Stimulated activated CD8-positive, alpha-beta memory T cell treated with anti-CD3 and anti-CD28 coated beads, Interleukin-7, amount 100 ng/mL, for 1 hour (primary cell): ENCODE results near the gene MARK2.
A peak's percentile ranks its signal among the peaks of the same experiment; 100 is the strongest.

Source experiments
- DNase-seq, 2 donors: peaks; one replicate each; pipeline ENCODE4 v3.0.0-alpha.2; 2020; ENCODE audit warnings: low read depth in 2 of 2

MARK2 gene

DNA sequence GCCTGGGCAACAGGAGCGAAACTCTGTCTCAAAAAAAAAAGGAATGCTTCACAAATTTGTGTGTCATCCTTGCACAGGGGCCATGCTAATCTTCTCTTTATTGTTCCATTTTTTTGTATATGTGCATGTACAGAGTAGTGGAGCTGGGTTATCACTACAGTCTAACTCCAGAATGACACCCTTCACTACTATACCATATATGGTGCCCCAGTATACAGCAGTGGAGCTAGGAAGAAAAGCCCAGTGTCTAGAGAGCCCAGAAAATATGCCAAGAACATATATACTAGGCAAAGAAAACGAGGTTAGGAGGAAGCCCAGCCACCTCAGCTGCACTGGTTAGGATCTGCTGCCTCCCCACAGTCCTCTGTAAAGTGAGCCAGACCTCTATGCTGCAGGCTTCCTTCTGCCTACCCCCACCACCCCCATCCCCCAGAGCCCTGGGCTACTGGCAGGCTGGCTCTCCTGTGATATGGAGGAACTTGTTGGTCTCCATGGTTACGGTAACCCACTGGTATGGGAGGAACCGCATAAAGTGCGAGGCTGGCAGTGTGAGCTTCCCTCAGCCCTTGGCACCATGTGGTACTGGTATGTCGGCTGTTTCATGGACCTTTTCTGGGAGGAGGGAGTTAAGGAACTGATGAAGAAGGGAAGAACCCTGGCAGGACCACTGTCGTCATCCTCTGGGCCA, 43.8 kb downstream of the MARK2 start:
- no peak for DNase-seq

DNA sequence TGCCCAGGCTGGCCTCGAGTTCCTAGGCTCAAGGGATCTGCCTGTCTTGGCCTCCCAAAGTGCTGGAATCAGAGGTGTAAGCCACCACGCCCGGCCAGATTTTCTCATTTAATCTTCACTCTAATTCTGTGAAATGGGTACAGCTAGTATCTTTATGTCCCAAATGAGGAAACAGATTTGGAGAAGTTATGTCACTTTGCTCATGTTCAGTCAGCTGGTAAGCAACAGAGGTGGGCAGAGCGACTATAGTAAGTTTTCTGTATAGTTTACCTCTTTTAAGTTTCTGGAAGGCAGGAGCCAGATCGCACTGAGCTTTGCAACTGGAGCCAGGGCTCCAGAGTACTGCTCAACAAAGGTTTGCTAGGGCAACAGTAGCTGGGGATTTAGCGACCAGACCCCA, 44.9 kb downstream of the MARK2 start:
- no peak for DNase-seq

DNA sequence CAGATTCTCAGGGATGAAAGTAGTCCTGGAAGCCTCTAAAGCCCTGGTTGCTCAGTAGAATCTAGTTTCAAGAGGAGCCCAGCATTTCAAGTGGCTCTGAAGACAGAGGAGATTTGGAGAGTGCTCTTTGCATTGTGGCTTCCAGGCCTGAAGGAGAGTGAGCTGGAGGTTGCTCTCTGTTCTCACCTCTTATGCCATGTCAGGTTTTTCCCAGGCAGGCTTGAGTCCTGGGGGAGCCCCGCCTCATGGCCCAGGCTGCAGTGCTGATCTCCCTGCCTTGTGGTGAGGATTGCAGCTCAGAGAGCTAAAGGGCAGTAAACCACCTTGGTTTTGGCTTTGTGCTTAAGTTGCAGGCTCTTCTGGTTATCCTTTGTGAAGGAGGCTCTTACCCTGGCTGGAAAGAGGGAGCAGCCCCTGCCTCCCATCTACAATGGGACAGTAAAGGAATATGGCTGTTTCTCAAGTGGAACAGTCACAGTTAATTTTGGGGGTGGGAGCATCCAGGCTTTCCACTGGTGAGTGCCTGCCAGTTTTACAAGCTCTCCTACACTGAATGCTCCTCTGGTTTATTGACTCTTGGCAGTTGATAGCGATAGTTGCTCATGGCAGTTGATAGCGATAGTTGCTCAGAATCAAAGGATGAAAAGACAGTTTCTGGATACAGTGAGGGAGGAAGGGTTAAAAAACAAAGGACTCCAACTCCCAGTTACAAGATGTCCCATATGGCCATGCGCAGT, 45.5 kb downstream of the MARK2 start:
- no peak for DNase-seq

DNA sequence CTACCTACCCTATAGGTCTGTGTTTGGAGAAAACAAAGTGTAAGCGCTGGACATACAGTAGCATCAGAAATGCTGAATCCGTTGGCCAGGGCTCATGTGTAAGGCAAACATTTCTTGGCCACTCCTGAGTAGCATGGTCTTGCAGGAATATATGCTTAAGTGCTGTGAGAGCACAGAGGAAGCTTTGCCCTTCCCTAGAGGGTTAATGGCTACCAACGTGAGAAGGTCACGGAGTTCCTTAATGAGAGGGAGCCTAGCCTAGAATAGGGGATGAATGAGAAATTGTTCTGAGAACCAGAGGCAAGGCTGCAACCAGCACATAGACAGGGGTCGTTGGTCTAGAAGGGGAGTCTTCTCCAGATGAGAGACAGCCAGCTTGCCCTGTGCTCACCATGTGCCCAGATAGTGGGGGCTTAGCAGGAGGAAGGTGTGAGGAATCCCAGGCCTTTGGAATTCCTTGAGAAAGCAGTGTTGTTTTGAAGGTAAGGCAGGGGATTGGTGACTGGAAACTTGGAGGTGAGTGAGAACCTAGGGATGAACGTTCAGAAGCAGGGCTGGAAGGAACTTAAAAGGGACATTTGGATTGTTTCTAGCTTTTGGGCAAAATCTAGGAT, 48.6 kb downstream of the MARK2 start:
- DNase-seq: no peak

DNA sequence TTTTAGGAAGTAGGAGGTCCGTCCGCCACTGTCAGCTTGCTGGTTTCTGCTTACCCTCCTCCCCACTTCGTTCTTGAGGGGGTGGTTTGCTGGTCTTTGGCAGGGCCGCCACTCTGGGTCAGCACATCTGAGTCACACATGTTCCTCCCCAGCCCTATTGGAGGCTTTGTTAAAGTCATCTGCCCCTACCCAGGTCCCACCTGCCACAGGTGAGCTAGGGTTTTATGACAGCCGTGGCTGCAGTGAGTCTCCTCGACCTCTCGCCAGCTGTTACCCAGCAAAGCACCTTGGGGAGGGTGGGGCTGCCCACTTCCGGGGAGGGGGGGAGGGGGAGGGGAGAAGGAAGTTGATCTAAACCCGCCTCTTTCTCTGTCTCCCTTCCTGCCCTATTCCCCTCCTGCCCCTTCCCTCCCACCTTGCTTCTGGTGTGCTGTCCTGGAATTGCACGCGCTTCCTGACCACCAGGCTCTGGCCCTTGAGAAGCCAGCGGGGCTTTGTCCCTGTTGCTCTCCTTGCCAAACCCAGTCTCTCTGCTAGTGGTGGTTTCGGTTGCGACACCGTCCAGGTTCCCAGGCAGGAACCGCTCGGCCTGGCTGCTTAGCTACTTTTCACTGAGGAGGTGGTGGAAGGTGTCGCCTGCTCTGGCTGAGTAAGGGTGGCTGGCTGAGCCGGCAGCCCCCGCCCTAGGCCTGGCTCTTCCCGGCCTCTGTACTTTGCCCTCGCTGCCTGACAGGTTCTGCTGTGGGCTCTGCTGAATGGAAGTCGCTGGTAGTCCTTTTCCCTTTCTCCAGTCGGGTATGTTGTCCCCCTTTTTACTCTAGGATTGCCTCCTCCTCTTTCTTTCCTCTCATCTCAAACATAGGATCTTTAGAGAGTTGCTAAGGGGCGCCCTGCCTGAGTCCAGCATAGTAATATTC, 49.5 kb downstream of the MARK2 start:
- peak; percentile 29 to 47 for DNase-seq

DNA sequence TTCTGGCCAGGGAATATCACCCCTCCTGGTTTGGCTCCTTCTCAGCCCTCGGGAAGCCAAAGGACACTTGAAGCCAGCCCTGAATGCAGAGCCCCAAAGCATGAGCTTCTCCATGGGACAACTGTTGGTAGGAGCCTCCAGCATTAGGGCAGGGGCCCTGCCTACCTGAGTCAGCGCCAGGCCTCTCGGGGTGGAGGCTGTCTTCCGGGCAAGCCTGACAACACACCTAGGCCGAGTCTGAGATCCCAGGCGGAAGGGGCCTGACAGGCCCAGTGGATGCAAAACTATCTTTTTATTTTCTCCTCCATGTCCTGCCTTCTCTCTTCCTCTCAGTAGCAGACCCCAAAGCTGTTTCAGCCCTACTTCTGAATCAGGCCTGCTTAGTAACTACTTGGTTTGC, 50.4 kb downstream of the MARK2 start:
- no peak for DNase-seq

DNA sequence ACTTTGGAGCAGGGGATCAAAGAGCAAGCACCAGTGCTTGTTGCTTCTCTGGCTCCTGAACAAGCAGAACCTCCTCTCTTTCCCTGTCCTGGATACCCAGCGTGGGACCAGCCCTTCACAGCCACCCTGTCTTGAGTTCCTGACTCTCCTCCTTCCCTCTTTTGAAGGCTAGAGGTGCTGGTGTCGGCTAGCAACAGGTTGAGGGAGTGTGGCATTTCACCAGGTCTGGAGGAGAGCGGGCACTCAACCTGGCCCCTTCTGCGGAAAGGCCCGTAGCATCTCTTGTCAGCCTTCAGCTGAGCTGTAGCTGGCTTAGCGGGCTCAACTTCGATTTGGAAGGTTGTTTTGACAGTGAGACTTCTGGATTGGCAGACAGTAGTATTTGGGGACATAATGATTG, 51.5 kb downstream of the MARK2 start:
- no peak for DNase-seq

DNA sequence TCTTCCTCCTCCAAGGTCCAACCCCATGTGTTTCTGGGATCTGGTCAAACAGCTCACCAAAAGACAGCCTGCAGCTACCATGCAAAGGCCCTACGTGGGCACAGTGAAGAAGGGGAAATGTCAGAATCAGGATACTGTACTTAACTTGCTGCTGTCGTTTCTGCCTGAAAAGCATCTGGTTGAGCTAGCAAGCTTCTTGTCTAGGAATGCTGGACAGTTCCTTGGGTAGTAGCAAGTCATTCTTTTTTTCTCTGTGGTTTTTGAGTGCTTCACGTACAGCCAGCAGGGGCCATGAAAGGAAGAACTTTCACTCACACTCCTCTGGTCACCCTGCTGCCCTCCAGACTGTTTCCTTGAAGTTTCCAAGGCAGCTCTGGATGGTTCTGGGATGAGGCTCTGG, 53.3 kb downstream of the MARK2 start:
- no peak for DNase-seq

DNA sequence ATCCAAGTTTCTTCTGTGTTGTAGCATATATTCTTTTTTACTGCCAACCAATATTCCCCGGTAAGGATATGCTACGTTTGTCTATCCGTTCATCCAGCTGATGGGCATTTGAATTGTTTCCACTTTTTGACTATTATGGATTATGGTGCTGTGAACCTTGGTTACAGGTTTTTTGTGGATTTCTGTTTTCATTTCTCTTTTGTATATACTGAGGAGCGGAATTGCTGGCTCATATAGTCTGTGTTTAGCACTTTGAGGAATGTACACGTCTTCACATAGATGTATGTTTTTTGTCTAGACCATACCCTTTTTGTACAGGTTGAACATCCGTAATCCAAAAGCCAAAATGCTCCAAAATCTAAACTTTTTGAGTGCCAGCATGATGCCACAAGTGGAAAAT, 54.4 kb downstream of the MARK2 start:
- no peak for DNase-seq

DNA sequence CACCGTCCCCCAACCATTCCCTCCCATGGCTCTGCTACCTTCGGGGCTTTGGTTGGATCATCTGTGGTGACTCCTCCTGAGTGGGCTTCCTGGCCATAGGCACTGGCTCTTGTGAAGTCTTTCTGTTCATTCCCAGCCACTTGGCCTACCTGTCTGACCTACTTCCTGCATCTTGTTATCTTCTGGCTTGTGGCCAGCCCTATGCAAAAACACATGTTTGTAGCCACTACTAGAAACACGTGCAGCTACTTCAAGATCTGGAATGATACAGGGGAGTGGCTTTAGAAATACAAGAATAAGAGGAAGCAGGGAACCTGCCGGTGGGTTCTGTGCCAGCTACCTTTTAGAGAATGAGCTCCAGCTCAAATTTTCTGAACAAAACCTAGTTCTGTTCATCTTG, 57.2 kb downstream of the MARK2 start:
- no peak for DNase-seq

DNA sequence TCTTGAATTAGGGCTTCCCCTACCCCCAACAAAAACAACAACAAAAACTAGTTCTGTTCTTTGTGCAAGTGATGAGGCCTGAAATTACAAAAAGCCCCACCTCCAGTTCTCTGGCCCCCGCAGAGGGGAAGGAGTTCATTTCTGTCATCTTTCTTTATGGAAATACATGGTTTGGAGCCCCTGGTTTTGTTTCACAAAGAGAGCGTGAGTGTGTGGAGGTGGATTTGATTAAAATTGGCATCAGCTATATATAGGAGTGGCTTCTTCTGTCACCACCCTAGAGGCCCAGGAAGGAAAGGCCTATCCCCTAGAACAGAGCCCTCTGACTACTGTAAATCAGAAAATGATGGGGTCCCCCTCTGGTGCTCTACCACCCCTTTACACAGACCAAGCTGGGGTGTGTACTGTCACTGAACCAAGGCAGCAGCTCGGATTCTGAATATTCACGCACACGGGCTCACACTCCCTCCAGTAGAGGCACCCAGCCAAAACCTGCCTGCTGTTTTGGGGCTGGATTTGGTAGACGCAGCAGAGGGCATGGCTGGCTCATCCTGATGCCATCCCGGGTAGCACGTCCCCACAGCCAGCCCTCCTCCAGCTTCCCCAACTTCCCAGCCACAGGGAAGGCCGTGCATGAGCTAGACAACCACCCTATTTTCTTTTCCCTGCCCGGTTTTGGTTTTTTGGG, 58.7 kb downstream of the MARK2 start:
- no peak for DNase-seq

DNA sequence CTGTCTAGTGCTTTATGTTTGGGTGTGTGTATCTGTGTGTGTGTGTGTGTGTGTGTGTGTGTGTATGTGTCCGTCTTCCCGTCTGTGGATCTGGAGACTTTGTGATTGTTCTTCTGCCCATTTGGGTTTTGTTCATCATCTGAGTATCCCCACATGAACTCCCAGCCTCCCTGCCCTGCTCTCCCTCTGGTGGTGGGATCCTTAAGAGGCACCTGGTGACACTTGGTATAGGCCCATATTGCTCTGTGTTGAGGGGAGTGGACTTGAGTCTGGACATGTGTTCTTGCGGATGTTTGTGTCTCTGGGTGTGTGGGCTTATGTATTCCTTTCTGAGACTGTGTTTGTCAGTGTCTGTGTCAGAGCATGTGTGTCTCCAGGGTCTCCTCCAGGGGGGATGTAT, 62.8 kb downstream of the MARK2 start:
- DNase-seq: no peak

DNA sequence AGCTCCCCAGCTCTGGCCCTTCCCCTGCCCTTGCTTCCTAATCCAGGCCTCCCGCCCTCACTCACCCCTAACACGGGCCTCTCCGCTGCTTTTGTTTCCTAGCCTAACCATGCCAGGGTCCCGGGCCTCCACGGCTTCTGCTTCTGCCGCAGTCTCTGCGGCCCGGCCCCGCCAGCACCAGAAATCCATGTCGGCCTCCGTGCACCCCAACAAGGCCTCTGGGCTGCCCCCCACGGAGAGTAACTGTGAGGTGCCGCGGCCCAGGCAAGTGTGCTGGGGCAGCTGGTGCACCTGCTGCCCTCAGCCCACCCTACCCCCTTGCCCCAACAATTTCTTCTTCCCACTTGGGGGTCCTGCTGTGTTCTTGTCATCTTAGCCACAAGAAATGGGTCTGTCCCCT, 65.0 kb downstream of the MARK2 start:
- DNase-seq: no peak

DNA sequence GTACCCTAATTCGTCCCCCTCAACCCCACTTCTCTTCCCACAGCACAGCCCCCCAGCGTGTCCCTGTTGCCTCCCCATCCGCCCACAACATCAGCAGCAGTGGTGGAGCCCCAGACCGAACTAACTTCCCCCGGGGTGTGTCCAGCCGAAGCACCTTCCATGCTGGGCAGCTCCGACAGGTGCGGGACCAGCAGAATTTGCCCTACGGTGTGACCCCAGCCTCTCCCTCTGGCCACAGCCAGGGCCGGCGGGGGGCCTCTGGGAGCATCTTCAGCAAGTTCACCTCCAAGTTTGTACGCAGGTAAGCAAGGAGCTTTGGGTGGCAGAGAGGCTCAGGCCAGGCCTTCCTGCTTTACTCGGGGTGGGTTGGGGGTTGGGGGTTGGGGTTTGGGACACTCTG, 65.8 kb downstream of the MARK2 start:
- DNase-seq: no peak

DNA sequence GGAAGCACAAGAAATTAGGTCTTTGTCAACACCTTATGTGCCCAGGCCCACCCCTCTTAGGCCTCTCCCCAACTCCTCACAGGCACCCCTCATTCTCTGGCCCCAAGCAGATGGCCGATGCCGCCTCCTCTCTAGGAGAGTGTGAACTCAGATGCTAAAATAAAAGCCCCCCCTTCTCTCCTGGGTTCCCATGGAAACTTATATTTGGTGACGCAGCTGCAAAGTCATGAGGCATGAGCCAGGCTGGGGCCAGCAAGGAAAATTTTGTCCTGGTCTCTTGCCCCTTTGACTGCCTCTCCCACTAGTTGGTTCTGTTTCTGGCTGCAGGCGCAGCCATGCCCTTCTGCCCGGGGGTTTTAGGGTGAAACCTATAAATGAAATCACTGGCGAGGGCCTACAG, 66.3 kb downstream of the MARK2 start:
- DNase-seq: no peak

DNA sequence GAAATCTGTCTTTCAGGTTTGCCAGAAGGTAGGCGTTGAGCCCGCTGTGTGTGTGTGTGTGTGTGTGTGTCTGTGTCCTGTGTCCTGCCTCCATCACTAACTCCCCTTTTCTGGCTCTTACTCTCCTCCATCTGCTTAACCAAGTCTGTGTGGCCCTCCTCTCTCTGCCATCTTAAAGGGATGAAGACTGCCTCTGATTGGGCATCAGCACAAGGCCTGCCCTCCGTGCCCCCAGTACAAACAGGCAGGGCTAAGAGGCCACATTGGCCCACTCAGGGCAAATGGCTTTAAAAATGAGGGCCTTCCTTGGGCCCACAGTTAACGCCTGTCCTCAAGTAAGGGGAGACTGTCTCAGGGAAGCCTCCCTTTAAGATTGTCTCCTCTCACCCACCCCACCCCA, 67.2 kb downstream of the MARK2 start:
- no peak for DNase-seq

DNA sequence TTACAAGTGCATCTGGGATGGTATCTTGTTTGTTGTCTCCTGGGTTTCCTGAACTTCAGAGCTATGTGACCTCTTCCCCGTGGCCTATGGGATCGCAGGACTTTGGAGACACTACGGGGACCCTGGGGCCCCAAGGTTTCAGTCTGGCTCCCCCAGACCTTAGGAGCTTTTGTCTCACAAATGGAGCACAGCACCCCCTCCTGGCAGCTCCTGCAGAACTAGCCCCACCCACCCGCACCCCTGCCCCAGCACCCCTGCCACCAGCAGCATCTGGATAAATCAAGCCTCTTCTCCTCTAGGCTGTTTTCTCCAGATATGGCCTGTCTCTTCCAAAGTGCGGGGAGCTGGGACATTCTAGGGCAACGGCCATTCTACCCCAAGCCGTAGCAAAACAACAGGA, 67.7 kb downstream of the MARK2 start:
- peak in 1 of 2 donors; percentile 25 for DNase-seq

DNA sequence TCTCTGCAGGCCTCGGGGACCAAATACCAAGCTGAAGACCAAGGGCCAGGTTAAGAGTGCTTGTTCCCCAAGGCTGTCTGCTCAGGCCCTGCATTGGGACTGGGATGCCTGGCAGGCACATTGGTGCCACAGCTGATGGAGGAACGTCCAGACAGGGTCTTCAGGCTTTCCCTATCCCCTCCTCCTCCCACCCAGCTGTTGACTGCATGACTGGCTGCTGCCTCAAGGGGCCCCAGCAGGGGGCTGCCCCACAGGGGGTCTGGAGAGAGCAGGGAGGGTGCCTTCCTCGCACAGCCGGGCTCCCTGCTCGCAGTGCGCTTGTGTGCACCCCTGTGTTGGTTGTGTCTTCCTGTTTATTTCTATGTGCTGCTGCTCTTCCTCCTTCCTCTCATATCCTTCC, 68.2 kb downstream of the MARK2 start:
- DNase-seq: no peak

DNA sequence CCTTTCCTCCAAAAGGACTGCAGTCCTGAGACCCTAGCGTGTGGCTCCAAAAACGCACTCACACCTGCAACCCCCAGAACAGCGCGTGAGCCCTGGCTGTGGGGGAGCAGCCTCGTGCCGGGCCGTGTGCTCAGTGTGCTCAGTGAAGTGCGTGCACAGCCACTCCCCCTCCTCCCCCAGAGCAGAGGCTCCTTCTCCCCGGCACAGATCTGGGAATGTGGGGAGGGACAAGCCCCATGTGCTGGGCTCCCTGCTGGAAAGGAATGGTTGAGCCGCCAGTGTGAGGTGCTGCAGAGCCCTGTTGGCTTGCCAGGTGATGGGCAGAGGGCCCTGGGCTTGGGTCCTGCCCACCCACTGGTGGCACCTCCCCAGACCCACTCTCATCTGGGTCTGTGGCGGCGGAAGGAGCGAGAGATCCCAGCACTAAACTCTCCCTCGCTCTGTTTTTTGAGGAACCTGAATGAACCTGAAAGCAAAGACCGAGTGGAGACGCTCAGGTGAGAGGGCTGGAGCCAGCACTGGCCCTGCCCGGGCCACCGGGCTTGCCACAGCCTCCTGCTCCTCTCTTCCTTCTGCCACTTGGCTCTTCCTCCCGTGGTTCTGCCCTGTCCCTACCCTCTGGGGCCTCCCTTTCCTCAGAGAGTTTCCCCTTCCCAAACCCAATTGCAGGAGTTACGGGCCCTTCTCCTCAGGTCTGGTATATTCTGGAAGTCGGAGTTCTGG, 69.1 kb downstream of the MARK2 start:
- no peak for DNase-seq

DNA sequence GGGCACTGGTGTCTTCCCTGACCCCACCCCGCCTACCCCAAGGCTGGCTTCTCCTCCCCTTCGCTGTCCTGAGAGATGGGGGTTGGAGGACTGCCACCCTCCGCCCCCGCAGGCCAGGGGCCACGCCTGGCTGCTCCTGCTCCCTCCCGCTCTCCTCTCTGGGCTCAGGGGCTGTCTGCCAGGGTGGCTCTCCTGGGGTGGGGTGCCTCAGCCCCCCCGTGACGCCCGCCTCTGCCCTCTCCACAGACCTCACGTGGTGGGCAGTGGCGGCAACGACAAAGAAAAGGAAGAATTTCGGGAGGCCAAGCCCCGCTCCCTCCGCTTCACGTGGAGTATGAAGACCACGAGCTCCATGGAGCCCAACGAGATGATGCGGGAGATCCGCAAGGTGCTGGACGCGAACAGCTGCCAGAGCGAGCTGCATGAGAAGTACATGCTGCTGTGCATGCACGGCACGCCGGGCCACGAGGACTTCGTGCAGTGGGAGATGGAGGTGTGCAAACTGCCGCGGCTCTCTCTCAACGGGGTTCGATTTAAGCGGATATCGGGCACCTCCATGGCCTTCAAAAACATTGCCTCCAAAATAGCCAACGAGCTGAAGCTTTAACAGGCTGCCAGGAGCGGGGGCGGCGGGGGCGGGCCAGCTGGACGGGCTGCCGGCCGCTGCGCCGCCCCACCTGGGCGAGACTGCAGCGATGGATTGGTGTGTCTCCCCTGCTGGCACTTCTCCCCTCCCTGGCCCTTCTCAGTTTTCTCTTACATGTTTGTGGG, 69.9 kb downstream of the MARK2 start:
- no peak for DNase-seq
